DMS114 treated with DMSO at 0.1 percent for 48 hours (cell line): ENCODE data around the gene PEX13.

Experiments
- DNase-seq: peaks from one replicate; lab custom pipeline; 2025; ENCODE audit not compliant: unreplicated experiment; lab: John Stamatoyannopoulos, UW

PEX13 gene

DNA sequence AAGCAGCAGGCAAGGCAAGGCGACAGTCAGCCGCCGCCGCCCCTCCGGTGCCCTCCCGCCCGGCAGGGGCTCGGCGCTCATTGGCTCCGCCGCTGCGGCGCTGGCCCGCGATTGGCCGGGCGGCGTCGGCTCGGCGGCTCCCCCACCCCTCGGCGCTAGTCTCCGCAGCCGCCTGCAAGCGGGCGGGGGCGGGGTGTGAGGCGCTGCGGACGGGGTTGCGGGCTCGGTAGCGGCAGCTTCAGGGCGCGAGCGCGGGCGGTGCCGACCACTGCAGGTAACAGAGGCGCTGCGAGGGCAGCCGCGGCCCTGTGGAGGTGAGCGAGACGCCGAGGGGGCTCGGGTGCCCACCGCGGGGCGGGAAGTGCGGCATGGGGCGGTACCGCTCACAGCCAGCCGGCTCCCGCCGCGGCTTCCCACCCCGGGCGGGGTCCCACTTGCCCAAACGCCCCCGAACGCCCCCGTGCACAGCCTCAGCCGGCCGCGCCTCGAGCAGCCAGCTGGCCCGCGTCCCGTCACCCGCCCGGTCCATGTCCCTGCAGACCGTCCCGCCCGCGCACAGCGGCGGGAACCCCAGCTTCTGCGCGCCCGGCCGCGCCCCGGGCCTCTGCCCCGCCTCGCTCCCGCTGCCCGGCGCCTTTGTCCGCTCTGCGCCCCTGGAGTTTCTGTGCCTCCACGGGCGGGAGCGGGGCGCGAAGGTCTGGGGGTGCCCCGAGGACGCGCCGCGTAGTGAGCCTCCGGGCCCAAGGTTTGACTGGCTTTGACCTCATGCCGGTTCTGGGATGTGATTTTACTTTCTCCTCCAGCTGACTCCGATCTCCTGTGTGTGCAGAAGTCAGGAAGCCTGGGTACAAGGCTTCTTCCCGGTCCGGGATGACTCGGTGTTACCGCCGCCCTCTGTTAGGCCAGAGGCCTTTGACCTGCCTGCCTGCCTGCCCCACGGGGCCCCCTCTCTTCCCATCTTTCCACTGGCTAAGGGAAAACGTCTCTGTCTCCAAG is 48.5 kb downstream of the PEX13 start, which contains the start of gene SANBR:
Gene SANBR, plus strand, starts transcription at position 158 of the 996 bp plus-strand sequence. CDS start 4,480 bp downstream, outside the sequence.
- peak; percentile 77 for DNase-seq

DNA sequence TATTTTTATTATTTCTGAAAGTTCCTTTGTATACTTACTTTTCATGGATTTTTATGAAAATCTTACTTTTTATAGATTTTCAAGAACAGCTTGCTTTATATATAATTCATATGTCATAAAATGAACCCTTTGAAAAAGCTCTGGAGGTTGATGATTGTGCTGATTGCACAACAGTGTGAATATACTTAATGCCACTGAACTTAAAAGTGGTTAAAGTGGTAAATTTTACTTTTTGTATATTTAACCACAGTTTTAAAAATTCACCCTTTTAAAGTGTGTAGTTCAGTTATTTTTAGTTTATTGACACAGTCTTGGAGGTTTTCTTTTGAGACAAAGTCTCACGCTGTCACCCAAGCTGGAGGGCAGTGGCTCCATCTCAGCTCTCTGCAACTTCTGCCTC is 56.6 kb downstream of the PEX13 start:
- DNase-seq, result no peak

DNA sequence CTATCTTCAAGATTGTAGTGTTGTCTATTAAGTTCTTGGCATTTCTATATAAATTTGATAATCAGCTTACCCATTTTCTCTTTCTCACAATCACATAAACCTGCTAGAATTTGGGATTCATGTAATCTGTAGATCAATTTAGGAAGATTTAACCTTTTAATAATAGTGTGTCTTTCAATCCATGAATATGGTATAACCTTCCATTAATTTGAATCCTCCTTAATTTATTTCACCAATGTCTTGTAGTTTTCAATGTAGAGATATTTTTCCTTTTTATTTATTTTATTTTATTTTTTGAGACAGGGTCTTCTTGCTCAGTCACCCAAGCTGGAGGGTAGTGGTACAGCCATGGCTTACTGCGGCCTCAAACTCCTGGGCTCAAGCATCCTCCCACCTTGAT is 68.4 kb downstream of the PEX13 start:
- no peak for DNase-seq

DNA sequence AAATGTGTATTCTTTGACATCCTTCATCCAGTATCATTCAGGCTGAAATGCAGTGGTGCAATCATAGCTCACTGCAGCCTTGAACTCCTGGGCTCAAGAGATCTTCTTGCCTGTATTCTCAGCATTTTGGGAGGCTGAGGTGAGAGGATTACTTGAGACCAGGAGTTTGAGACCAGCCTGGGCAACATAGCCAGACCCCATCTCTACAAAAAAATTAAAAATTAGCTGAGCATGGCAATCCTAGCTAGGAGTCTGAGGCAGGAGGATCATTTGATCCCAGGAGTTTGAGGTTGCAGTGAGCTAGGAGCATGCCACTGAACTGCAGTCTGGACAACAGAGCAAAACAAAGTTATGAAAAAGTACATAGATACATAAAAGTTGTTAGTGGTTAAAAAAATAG is 72.3 kb downstream of the PEX13 start:
- DNase-seq, result no peak

DNA sequence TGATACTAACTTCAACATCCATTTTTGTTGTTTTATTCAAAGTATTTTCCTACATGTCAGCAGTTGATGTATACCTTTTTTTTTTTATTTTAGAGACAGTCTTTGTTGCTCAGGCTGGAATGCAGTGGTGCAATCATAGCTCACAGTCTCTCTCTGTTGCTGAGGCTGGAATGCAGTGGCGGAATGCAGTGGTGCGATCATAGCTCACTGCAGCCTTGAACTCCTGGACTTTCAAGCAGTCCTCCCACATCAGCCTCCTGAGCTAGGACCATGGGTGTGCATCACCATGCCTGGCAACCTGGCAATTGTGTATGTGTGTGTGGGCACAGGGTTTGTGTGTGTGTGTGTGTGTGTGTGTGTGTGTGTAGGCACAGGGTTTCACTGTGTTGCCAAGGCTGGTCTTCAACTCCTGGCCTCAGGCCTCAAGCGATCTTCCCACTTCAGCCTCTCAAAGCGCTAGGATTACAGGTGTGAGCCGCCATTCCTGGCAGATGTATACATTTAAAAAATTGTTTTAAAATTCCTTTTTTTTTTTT is 72.9 kb downstream of the PEX13 start:
- no peak for DNase-seq

DNA sequence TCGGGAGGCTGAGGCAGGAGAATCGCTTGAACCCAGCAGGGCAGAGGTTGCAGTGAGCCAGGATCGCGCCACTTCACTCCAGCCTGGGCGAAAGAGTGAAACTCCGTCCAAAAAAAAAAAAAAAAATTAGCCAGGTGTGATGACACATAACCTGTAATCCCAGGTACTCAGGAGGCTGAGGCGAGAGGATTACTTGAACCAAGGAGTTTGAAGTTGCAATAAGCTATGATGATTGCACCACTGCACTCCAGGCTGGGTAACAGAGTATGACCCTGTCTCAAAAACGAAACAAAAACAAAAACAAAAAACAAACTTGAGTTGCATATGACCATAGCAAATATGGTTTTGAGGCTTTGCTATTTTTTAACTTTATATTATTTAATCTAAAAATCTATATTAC is 74.0 kb downstream of the PEX13 start:
- DNase-seq, result no peak

DNA sequence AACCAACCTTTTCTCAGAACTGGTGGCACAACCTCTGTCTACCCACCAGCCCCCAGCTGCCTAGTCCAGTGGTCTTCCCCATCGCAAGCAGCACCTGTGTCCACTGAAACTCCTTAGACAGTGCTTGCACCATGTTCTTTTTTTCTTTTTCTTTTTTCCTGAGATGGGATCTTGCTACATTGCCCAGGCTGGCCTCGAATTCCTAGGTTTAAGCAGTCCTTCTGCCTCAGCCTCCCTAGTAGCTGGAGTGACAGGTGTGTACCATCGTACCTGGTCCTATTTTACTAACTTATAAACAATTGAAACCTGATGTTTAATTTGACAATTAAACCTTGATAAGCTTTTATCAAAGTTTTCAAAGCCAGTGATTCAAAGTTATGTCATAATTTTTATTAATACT is 78.9 kb downstream of the PEX13 start:
- no peak for DNase-seq

DNA sequence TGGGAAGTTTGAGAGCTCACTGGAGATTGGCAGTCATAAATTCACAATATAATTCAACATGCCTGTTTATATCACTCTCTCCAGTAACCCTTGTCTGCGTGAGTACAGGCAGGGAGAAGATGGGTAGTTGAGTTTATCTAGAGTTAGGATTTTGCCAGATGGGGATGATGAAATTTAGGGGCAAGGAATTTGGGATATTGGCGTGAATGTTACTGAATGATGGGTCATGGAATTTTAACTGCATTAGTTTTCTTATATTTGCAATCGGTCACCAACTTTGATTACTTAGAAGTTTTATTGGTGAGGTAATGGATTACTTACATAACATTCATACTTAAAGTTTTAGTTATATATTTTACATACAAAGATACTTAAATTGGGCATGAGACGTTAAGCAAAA is 83.3 kb downstream of the PEX13 start:
- no peak for DNase-seq
